NCI-H2171 (cell line): ENCODE results near the gene CHAT.

Experiments used
- DNase-seq: peaks from one replicate; lab custom pipeline; 2025; lab: John Stamatoyannopoulos, UW

The CHAT gene

DNA sequence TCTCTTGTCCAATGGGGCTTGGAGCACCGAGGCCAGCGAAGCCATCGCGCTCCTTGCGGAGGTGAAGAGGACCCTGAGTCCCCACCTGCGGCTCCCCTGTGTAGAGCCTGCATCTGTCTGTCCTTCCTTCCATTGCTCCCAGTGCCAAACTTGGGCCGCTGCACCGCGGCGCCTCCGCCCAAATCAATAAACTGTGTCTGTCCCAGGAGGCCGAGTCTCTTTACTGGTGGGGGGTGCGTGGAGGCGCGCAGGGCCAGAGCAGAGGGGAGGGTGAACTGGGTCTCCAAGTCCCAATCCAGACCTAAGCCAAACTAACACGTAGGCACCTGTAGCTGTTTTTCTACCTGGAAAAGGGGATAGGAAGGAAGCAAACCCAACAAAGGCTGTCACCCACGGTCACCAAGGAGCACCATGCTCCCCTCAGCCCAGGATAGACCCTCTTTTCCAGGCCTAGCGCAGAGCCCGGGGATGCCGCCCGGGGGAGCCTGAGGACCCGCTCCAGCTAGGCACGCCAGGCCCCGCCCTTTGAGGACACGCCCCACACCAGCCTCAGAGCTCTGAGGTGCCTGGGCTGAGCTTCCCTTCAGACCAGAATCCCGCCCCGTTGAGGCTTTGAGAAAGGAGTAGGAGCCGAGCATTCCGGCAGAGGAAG lies 1.2 kb upstream of the CHAT start:
- DNase-seq = no peak

DNA sequence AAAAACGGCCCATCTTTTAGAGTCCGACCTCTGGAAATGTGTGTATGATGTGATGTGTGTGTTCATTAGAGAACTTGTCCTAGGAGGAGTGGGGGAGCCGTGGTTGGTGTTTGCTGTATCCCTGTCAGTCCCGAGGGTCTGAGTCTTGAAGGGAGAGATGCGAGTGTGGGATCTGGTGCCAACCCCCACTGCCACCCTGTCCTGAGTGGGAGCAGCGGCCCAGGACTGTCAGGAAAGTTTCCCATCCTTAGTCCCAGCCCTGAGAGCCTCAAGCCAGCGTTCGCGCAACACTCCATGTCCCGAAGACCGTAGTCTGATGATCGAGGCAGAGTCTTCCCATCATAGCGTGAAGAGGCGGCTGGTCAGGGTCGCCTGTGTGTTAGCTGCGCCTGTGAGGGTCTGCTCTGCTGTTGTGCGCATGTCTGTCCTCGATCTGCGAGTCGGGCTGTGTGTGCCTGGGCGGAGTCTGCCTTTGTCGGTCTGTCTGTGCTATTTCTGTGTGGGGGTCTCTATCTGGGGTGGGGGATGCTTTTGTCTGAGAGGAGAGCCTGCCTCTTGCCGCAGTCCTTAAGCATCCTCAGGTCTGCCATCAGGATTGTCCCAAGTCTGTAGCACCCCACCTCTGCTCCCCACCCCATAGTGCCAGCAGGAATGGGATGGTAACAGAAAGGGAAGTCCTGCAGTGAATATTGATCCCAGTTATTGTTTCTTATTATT lies 514 bp upstream of the CHAT start:
- no peak for DNase-seq

DNA sequence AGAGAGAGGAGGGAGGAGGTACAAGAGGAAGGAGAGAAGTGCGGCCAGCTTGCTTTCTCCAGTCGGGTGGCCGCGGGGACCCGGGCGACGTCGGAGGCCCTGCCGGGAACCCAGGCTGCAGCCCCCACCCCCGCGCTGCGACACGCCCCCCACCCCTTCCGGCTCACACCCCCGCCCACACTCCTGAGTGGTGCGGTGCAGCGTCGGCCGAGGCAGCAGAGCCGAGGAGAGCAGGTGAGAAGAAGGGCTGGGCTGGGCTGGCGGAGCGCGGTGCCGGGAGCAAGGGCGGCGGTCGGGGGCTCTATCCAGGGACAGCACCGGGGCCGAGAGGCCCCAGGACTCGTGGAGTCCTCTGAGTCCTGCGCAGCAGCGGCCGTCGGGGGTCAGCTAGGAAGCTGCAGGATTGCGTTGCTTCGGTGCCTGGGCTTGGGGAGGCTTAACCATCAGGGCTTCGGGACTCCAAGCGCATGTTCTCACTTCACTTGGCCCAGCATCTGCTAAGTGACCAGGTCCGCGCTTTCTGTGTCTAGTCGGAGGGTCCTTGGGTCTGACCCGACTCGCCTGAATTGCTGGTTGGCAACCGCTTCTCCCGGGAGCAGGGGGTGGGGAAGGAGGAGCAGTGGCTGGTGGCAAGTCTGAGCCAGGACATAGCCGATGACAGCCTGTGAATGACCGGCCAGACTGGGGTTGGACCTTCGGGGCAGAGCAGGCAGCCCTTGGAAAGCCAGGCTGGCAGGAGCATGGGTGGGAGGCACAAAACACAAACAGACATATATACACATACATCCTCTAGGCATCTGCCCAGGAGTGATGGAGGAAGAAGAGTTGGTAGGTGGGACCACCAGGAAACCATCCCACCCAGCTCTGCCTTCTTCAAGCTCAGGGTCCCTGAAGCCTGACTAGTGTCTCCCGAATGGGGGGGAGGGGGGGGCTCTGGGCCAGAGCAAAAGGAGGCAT lies 683 bp downstream of the CHAT start:
- no peak for DNase-seq

DNA sequence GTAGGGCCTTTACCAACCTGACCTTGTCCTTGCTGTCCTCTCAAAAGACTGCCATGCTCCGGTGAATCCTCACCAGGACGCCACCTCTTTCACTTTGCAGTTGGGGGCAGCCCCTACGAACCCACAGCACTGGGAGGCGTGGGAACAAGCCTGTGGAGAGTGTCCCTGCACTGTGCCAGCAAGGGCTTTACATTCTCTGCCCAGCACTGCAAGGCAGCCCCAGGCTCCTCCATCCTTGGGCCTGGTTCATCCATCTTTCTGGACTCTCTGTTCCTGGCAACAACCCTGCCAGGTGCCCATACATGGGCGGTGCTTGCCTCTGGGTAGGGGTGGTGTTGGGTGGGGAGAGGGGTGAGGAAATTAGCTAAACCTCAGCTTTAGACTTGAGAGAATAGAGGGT lies 1.4 kb downstream of the CHAT start:
- DNase-seq = no peak

DNA sequence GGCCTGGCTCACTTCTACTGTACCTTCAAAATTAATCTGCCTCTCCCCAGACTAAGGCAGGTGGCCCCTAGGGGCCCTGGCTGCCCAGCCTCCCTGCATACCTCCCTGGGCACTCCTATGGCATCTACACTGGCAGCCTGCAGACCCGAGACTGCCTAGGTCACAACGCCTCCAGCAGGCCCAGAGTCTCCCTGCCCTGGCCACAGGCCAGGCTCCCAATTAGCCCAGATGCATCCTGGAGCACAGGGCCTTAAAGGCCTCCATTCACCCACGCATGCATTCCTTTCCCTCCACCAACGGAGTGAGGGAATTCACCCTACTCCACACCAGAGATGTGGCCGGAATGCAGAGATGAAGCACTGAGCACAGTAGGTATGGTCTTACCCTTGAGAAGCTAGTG lies 1.9 kb downstream of the CHAT start:
- no peak for DNase-seq

DNA sequence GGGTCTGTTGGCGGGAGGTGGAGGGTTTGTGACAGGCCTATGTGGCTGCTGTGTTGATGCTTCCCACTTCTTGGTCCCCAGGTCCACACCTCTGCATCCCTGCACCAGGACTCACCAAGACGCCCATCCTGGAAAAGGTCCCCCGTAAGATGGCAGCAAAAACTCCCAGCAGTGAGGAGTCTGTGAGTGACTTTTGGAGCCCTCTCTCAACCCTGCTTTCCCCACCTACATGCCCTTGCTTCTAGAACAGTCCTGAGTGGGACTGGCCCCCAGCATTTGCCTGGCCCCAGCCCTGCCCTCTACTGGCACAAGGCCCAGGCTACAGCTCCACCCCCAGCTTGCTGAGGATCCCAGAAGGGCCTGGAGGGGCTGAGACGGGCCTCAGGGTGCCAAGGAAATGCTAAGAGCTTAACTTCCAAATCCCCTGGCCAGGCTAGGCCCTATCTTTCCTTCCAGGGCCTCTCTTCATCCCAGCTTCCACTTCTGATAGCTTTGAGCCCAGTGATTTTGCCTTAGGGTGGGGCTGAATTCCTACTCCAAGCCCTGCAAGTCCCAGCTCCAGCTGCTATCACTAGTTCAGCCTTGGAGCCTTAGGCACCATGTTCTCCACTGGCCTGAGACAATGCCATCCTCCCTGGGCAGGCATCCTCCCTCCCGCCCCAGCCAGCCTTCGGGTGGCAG lies 2.7 kb downstream of the CHAT start:
- DNase-seq = no peak

DNA sequence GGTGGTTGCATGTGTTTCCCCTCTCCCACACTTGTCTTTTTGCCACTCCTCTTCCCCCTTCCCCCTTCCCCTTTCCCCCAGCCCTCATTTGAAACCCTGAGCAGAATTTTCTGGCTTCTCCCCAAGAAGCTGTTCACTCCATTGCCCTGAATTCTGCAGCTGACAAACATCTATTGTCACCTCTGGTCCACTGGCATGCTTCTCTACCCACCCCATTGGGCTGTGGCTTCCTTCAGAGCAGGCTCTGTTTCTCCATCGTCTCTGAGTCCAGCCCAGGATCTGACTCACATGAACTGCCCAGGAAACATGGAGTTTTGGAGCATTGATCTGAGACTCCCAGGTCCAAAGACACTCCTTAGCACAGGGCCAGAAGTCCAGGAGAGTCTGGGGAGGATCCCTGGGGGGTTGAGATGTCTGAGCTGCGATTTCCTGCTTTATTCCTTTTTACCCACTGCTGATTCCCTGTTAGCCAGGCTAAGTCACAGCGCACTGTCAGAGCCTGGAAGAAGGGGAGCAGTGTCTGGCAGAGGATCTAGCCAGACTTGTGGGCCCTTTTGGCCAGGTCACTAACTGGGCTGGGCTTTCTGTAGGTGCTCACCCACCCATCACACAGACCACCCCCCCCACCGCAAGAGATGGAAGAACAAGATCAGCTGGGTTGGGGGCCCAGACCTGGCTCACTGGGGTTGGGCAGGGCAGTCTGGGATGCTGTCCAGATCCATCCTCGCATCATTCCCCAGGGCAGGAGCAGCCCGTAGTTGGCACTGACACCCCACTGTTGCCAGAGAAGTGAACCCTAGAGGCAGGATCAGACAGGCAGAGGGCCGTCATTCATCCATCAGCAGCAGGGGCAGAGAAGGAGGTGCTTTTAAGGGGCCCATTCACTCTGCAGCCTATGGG lies 3.5 kb downstream of the CHAT start:
- DNase-seq = no peak

DNA sequence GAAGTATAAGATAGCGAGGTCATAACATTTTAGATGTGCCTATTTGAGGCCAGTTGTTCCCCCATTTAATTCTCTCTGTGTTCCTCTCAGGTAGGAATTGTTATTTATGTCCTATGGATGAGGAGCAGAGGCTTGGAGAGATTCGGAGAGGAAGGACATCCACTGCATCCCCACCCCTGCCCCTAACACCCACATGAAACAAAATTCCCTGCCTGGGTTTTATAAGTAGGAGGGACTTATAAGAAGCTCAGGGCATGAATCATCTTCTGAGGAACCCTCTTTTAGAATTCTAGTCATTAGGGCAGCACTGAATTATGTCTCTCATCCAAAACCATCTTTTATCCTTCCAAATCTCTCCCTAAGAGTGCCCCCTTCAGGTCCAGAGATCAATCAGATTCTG lies 5.0 kb downstream of the CHAT start:
- DNase-seq = no peak

DNA sequence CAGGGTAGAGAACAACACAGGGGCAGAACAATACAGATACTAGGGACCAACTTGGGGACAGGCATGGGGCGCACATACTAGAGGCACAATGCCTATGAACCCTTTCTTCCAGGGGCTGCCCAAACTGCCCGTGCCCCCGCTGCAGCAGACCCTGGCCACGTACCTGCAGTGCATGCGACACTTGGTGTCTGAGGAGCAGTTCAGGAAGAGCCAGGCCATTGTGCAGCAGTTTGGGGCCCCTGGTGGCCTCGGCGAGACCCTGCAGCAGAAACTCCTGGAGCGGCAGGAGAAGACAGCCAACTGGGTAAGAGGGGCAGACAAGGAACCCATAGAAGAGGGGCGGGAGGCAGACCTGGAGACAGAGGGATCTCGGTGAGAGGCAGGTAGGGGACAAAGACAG lies 5.8 kb downstream of the CHAT start:
- DNase-seq = no peak

DNA sequence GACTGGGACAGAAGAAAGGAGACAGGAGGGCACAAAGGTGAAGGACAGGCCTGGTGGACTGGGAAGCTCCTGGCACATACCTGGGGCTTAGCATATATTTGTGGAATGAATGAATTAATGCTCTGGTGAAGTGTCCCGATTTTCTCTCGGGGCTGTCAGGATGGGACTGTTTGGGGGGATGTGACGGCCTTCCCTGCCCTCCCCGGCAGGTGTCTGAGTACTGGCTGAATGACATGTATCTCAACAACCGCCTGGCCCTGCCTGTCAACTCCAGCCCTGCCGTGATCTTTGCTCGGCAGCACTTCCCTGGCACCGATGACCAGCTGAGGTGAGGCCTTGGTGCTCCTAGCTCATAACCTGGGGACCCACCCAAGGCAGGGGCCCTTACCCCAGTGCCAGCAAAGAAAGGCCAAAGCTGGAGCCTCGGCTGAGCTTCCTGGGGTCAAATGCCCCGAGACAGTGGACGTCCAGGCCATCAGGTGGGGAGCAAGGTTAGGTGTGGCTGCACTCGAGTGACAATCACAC lies 6.5 kb downstream of the CHAT start:
- no peak for DNase-seq

DNA sequence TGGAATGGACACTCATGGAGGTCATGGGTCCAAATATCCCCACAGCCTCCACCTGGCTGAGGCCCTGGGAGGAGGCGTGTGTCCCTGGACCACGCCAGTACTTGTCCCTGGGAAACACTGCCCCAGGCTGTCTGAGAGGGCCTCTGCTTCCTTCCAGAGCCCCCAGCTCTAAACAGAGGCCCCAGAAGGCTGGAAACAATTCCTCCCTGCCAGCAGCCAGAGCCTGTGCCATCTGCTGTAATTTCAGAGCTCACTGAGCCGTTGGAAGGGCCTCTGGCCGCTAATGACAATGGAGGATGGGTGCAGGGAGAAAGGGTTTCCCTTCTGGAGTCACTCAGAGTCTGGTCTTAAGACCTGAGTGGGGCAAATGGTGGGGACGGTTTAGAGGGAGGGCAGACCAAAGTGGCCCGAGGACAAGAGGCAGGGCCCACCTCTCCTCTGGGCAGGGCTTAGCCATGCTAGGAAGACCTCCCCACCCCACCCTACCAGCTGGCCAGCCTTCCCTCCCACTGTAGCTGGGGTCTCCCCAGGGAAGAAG lies 7.1 kb downstream of the CHAT start:
- peak; percentile 56 for DNase-seq

DNA sequence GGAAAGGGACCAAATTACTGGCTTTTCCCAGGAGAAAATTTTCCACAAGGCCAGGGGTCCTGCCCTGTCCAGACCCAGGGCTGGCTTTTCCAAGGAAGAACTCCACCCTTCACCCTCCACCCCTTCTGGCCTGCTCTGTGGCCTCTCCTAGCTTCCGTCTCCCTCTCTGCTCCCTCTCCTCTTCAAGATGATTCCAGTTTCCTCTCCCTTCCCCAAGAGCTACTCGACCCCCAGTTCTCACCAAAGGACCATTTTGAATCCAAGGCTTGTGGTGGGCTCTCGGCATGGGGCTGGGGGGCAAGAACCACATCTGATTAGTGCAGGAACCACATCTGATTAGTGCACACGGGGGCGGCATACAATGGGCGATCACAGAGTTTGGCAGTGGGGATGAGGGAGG lies 7.7 kb downstream of the CHAT start:
- DNase-seq = no peak

DNA sequence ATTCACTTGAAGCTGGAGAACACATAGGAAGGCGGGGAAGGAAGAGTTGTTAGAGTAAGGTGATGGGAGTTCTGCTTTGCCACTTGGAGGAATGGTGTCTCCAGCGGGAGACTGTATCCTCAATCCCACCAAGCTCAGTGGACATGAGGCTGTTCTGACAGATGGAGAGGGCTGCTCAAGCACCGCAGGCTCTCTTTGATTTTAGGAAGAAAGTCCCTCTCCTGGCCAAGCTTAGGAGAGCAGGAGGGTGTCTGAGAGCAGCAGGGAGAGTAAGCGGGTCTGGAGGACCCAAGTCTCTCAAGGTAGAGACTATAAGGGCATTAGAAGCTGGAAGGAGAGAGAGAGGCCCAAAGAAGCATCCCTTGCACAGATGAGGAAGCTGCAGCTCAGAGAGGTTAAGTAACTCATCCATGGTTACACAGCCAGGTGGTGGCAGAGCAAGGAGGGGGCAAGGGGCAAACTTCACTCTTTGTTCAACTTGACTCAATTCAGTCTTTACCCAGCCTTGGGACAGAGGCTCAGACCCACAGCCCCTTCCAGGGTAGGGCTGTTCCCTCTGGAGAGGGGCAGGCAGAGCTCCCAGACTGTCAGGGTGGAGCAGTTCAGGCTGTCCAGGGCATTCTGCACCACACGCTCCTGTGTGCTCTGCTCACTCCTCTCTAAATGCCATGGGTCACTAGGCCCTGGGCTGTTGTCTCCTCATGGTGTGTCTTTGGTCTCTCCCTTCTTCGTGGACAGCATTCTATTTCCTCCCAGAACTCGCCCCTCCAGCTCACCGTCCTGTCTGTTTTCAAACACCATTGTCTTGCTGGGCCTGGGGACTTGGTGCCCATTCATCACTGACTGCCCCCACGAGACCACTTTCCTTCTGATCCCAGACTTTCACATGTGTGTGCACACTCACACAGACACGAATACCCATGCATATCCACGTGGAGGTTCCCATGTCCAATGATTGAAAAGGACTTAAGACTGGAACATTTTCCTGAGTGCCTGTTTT lies 8.9 kb downstream of the CHAT start:
- DNase-seq = no peak

DNA sequence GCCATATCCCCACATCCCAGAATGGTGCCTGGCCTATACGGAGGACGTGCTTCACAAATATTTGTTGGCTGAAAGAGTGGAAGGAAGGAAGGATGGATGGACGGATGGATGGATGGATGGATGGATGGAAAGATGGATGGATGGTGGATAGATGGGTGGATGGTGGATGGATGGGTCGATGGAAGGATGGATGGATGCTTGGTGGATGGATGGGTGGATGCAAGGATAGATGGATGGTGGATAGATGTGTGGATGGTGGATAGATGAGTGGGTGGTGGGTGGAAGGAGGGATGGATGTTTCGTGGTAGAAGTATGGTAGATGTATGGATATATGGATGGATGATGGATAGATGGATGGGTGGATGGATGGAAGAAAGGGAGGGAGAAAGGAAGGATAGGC lies 10.8 kb downstream of the CHAT start:
- DNase-seq = no peak

DNA sequence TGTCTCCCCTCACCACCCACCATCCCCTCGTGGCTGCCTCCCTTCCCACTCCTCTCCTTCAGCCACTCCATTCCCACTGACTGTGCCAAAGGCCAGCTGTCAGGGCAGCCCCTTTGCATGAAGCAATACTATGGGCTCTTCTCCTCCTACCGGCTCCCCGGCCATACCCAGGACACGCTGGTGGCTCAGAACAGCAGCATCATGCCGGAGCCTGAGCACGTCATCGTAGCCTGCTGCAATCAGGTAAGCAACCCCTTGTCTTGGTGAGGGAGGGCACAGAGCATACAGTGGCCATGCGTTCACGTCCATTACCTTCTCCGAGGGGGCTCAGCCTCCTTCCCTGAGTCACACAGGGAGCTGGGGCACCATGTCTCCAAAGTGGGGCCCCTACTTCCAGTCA lies 11.6 kb downstream of the CHAT start:
- no peak for DNase-seq

DNA sequence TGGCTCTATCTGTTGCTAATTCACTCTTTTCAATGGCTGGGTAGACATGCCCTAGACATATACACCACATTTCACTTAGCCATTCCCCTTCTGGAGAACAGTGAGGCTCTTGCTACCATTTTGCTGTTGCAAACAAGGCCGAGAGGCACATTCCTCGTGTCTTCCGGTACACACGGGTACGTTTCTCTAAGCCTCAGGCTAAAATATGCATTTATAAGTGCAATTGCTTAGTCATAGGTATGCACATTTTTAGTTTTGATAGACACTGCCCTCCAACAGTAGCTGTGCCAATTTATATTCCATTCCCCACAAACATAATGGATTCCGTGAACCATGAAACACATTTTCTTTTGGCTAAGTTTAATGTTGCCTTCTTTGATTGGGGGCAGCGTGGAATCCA lies 13.2 kb downstream of the CHAT start:
- DNase-seq = no peak

DNA sequence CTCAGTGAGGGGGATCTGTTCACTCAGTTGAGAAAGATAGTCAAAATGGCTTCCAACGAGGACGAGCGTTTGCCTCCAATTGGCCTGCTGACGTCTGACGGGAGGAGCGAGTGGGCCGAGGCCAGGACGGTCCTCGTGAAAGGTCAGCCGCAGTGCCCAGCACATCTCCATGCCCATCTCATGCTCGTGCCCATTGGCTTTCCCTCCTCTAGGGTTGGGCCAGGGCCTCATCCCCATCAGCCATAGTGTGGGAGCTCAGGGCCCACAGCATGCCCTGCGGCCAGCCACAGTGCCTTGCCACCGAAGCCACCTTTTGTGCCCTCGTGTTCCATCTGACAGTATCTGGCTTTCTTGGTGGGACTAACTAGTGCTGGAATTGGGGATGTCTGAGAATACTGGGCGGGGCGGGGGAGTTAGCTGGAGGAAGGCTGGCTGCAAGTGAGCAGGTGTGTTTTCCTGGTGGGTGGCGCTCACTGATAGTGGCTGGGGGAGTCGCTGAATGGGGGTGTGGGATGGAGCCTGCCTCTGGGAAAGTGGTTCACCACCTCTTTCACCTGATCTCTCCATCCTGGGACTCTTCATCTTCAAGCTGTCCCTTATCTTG lies 13.9 kb downstream of the CHAT start:
- DNase-seq = no peak

DNA sequence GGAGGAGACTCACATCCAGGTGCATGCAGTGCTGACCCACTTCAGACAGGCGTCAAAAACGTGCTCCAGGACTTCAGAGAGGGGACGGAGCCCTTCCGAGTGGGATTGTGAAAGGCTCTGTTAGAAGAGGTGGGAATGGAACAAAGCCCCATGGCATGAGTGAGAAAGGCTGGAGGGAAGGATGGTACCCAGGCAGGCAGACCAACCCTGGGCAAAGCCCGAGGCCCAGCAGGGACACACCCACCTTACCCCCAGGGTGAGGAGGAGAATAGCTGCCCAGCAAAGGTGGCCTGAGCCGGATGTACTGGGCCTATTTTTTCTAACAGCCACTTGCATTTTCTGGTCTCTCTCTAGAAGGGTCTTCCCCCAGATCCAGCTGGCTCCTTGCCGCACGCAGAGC lies 14.8 kb downstream of the CHAT start:
- DNase-seq = no peak

DNA sequence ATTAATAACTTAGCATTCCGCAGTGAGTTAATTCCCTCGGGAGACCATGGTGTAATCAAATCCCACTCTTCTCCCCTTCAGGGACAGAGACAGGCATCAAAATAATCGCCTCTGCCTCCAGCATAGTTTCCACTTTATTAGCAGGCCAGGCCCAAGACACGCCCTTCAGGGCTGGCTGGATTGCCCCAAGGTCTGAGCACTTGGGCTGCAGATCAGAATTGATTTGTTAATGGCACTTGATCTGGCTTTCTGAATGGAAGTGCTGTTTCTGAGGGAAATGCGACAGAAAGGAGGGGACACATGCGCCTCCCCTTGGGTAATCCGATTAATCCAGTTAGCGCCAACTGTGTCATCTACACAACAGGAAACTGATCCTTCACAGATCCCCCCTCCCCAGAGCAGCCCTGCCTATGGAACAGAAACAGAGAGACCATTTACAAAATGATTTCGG lies 15.6 kb downstream of the CHAT start:
- peak; percentile 0 for DNase-seq
